ENCODE data around the gene IFNL2. TPM values are rescaled to one million over a fixed set of nuclear protein-coding genes. Genes with fewer than 3 reads are reported as not detected.
A peak's percentile ranks its signal among the peaks of the same experiment; 100 is the strongest.
"Not testable (repeated sequence)": the region's sequence is repeated elsewhere in the genome, so short reads cannot be mapped to it uniquely, and the experiment has no call there.

Gene IFNL2
- total RNA-seq, 2 donors from 2014 or later: not detected

DNA sequence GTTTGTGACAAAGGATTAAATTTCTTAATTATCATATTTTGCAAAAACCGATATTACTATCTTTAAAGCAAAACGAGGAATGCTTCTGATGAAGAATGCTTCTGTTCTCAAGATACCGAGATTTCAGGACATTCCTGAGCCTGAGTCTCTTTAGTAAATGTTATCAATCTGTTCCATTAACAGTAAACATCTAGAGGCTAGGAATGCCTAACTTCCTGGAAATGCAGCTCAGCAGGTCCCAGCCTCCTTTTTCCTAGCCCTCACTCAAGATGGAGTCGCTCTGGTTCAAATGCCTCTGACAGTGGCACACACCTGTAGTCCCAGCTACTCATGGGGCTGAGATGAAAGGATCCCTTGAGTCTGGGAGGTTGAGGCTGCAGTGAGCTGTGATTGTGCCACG, 17.1 kb upstream of the IFNL2 start:
- DNase-seq (no peak), ATAC-seq (no peak)
- intact Hi-C loops (cut with DNase I, micrococcal nuclease): no loop called here

DNA sequence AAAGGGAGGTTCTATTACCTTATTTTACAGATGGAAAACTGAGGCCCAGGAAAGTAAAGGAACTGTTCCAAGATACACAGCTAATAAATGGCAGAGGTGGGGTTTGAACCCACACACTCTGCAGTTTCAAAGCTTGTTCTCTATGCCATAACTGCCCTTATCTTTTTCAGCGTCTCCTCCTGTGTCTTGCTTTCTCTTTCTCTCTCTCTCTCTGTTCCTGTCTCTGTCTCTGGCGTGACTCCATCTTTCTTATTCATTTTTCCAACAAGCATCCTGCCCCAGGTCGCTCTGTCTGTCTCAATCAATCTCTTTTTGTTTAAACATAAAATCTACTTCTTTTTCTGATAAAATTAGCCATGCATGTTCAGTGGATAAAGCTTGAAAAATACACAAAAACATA, 16.4 kb upstream of the IFNL2 start:
- DNase-seq (no peak), ATAC-seq (no peak)
- intact Hi-C loops (cut with DNase I, micrococcal nuclease): no loop called here

DNA sequence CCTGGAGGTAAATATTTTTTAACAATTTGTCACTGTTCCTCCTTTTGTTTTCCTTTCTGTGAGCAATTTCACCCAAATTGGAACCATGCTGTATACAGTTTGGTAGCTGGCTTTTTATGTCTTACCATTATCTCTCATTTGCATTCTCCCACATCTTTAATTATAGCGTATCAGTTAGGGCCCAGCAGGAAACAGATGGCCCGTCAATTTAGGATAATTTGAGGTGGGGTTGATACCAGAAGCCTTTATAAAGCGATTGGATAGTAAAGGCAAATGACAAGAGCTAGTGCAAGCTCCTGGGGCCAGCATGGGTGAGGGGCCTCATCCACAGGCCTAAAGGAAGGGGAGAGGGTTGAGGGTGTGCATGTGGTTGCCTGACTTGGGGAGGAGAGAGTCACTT, 15.7 kb upstream of the IFNL2 start:
- intact Hi-C loops (cut with DNase I, micrococcal nuclease): no loop called here
- no peak for ATAC-seq
- no peak for DNase-seq

DNA sequence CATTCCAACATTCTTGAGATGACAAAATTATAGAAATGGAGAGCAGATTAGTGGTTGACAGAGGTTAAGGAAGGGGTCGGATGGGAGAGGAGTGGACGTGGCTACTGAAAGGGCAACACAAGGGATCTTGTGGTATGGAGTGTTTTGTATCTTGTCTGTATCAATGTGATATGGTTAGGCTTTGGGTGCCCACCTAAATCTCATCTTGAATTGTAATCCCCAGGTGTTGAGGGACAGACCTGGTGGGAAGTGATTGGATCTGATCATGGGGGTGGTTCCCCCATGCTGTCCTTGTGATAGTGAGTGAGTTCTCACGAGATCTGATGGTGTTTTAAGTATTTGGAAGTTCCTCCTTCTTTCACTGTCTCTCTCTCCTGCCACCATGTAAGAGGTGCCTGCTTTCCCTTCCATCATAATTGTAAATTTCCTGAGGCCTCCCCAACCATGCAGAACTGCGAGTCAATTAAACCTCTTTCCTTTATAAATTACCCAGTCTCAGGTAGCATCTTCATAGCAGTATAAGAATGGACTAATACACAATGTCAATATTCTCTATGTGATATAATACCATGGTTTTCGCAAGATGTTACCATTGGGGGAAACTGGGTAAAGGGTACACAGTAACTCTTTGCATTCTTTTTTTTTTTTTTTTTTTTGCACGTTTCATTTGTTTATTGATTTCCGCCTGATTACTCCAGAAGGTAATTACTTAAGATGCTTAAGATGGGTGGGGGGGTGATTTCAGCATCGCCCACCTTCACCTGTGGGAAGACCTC, 14.6 kb upstream of the IFNL2 start:
- no peak for DNase-seq
- ATAC-seq: no peak
- intact Hi-C loops (cut with DNase I, micrococcal nuclease): no loop called here

DNA sequence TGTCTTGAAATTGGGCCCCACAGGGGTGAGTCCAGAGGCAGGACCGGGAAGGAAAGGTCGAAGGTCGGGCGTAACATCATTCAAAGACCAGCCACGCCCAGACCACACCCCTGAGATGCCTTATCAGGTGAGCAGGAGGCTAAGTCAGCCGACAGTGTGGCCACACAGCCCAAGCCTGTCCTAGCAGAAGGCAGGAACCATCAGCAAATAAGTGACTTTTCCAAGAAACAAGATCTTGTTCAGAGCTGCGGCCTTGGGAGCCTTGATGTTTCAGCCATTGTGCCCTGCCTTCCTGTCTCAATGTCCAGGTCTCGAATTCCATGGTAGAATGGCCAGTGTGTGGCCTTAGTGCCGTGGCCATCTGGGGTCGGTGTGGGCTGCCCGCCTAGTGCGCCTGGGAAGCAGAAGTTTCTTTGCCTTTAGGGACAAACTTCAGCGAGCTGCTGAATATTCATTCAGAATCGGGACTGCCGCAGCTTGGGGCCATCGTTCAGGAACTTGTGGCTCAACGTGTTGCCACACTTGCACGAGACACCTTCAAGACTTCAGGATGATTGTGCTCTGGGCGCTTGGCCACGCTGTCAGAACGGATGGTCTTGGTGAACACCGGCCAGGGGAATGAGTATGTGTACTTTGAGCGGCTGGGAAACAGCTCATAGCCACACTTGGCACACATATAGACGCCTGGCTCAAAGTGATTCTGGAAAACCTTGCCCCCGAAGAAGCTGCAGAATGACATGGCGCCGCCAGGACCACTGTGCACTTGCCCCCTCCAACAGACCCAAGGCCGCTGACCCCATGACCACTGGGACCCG, 13.5 kb upstream of the IFNL2 start:
- ATAC-seq (peak; percentile 44), DNase-seq (peak in 1 of 2 donors; percentile 20)
- intact Hi-C loops (cut with DNase I, micrococcal nuclease): no loop called here

DNA sequence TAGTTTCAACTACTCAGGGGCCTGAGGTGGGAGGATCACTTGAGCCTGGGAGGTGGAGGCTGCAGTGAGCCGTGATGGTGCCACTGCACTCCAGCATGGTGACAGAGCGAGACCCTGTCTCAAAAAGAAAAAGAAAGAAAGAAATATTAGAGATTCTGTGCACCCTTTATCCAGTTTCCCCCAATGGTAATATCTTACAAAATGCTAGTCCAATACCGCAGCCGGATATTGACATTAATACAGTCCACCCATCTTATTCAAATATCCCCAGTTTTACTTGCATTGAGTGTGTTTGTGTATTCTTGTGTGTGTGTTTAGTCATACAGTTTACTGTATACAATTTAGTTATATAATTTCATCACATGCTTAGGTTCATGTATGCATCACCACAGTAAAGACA, 11.0 kb upstream of the IFNL2 start:
- ATAC-seq: no peak
- intact Hi-C loops (cut with DNase I, micrococcal nuclease): no loop called here
- no peak for DNase-seq

DNA sequence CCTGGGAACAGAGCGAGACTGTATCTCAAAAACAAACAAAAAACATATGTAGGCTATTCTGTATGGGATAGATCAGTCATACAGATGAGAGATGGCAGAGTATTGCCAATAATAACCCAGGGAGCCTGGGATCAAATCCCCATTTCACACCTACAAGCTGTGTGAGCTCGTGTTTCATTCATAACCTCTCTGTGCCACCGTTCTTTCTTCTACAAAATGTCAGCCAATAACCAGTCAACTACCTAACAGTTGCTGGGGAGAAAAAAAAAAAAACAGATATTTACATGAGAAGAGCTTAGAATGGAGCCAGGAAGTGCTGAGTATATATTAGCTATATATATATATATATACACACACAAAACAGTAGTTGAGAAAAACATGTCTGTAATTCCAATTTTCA, 6.5 kb upstream of the IFNL2 start:
- ATAC-seq (no peak), DNase-seq (no peak)
- intact Hi-C loops (cut with DNase I, micrococcal nuclease): no loop called here

DNA sequence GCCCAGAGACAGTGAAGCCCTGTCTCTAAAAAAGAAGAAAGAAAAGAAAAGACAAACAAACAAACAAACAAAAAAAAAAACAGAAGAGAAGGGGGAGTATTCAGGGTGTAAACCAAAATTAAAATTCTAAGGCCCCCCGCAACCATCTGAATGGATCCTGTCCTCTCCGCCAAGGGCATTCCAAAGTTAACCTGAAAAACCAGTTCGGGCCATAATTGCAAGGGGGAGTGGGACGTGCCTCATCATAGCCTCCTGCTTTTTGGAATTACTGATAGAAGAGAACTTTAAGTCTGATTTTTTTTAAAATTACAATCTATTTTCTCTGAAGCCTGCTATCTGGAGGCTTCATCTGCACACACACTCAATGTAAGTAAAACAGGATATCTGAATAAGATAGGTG, 5.7 kb upstream of the IFNL2 start:
- no peak for ATAC-seq
- intact Hi-C loops (cut with DNase I, micrococcal nuclease): no loop called here
- no peak for DNase-seq

DNA sequence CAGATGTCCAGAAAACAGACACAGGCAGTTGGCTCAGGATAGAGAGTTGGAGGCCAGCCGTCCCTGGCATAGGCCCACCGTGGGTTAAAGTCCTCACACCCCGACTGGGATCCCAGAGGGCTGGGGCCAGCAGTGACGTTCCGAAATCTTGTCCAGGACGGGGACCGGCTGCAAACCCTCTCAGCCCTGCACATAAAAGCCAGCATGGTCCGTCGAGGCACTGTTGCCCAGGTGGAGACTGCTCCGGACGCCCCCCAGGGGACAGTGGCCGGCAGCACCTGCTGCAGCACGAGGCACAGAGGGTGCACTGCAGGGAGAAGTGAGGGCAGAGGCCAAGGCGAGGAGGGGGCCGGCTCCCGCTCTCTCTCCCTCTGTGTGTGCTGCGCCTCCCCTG, 4.3 kb upstream of the IFNL2 start:
- no peak for ATAC-seq
- DNase-seq: no peak
- intact Hi-C loops (cut with DNase I, micrococcal nuclease): no loop called here

DNA sequence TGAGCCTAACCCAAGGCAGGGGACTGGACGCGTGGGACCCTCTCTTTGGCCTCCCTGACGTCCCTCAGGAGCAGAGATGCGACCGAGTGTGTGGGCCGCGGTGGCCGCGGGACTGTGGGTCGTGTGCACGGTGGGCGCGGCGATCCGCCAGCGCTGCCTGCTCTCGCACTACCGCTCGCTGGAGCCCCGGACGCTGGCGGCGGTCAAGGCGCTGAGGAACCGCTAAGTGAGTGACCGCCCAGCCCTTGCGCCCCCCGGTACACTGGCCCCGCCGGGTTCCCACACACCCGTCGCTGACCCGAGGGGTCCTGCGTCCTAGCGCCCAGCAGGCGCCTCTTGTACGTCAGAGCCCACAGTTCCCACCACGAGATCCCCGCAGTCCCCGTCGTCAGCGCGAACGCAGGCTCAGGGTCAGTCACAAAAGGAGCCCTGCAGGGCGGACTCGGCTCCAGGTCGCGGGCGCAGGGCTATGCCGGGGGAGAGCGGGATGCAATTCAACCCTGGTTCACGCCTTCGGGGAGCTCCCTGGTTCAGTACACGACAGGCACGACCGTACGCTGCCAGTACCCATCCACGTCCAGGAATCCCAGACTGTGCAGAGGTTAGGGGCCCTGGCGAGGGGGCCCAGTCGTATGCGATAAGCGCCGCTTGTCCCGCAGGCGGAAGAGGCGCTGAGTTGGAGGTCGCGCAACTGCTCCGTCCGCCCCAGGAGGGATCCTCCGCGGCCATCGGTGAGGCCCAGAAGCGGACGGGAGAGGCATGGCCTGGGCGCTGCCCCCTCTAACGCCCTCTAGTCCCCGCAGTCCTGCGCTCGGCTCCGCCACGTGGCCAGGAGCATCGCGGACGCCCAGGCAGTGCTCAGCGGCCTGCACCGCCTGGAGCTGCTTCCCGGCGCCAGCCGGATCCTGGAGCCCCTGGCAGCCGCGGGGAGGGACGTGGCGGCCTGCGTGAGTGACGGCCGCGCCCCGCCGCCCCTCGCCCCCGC, 3.6 kb upstream of the IFNL2 start:
- DNase-seq: no peak
- intact Hi-C loops (cut with DNase I, micrococcal nuclease): no loop called here

DNA sequence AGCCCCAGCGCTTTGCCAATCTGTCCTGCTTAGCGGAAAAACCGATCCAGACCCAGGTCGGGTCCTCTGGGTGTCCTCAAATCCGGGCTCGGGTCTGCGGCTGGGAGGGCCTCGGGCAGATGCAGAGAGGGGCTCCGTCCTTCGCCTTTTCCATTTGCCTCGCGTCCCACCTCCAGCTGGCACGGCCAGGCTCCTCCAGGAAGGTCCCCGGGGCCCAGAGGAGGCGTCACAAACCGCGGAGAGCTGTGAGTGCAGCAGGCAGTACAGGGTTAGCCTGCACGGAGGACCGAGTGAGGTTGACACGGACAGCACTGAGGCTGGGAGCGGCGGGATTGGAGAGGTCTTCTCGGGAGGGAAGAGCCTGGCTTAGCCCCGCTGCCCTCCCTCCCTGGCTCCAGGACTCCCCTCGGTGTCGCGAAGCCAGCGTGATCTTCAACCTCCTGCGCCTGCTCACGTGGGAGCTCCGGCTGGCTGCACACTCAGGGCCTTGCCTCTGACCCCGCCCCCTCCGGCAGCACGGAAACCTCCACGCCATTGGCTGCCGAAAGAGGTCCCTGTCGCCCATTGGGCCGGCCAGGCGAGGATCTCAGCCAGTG, 2.8 kb upstream of the IFNL2 start:
- ATAC-seq: no peak
- DNase-seq: no peak
- intact Hi-C loops (cut with DNase I, micrococcal nuclease): no loop called here

More for the DNA sequence above, 3.6 kb upstream of the IFNL2 start:
- no peak for ATAC-seq

DNA sequence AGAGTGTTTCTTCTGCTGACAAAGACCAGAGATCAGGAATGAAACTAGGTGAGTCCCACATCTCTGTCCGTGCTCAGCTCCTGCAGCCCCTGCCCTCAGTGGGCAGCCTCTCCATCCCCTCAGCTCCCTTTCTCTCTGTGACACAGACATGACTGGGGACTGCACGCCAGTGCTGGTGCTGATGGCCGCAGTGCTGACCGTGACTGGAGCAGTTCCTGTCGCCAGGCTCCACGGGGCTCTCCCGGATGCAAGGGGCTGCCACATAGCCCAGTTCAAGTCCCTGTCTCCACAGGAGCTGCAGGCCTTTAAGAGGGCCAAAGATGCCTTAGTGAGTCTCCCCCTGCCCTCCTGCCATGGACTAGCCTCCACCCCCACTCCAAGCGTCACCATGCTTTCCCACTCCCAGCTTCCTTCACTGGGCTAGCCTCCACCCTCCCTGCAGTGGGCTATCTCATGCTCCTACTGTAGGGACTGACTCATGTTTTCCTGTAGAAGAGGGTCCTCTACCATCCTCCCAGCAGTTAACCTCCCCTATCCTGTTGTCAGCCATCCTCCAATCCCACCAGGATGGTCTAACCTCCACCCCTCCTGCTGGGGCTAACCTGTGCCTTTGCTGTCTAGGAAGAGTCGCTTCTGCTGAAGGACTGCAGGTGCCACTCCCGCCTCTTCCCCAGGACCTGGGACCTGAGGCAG, 481 bp downstream of the IFNL2 start:
- DNase-seq; ATAC-seq; intact Hi-C loops (cut with DNase I, micrococcal nuclease): not testable (repeated sequence)

DNA sequence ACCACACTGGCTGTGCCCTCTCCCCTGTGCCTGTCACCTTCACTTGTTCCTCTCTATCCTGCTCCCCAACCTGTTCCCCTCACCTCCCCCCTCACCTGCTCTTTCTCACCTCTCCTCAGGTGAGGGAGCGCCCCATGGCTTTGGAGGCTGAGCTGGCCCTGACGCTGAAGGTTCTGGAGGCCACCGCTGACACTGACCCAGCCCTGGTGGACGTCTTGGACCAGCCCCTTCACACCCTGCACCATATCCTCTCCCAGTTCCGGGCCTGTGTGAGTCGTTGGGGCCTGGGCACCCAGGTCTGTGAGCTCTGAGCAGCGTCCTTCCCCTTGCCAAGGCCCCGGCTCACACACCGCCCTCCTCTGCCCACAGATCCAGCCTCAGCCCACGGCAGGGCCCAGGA, 1.2 kb downstream of the IFNL2 start:
- intact Hi-C loops (cut with DNase I, micrococcal nuclease); DNase-seq: not testable (repeated sequence)

DNA sequence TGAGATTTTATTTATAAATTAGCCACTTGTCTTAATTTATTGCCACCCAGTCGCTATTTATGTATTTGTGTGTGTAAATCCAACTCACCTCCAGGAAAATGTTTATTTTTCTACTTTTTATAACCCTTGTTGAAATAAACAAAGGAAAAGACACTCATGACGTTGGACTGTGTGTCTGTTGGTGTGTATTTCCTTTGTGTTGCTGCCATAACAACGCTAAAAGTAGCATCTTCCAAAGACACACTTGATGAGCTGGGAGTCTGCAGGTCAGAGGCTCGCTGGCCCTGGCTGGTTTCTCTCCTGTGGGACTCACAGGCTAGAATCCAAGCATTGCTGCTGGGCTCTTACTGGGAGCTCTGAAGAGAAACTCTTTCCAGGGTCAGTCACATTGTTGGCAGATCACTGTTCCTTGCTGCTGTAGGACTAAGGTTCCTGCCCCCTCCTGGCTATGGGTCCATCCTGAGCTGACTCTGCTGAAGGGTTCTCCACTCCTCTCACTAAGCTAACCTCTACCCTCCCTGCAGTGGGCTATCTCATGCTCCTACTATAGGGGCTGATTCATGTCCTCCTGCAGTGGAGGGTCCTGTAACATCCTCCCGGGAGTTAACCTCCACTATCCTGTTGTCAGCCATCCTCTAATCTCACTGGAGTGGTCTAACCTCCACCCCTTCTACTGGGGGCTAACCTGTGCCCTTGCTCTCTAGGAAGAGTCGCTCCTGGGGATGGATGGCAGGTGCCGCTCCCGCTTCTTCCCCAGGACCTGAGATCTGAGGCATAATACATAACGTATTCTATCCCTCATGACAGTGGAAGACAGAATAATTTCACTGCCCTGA, 2.1 kb downstream of the IFNL2 start:
- ATAC-seq: no peak

More for the DNA sequence above, 1.2 kb downstream of the IFNL2 start:
- not testable (repeated sequence) for ATAC-seq

DNA sequence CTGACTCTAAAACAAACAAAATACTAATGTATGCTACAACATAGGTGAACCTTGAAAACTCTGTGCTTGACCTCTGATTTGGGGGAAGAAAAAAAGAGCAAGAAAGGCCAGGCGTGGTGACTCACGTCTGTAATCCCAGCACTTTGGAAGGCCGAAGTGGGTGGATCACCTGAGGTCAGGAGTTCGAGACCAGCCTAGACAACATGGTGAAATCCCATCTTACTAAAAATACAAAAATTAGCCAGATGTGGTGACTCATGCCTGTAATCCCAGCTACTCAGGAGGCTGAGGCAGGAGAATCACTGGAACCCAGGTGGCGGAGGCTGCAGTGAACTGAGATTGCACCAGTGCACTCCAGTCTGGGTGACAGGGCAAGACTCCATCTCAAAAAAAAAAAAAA, 5.7 kb downstream of the IFNL2 start:
- DNase-seq; intact Hi-C loops (cut with DNase I, micrococcal nuclease); ATAC-seq: not testable (repeated sequence)

More for the DNA sequence above, 2.1 kb downstream of the IFNL2 start:
- intact Hi-C loops (cut with DNase I, micrococcal nuclease): no loop called here
- no peak for DNase-seq

DNA sequence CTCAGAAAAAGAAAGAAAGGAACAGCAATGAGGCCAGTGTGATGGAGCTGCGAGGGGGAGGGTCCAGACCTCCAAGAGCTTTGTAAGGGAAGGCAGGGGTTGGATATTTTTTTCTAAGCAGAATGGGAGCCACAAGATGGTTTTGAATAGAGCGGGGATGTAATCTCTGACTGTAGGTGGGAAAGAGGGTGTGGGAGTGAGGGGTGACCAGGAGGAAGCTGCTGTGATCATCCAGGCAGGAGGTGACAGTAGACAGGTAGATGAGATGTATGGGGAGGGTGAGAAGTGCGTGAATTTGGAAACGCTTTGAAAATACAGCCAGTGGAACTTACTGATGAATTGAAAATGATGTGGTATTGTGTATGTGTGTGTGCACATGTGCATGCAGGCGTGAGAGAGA, 7.4 kb downstream of the IFNL2 start:
- no peak for DNase-seq
- intact Hi-C loops (cut with DNase I, micrococcal nuclease): no loop called here
- ATAC-seq: no peak

DNA sequence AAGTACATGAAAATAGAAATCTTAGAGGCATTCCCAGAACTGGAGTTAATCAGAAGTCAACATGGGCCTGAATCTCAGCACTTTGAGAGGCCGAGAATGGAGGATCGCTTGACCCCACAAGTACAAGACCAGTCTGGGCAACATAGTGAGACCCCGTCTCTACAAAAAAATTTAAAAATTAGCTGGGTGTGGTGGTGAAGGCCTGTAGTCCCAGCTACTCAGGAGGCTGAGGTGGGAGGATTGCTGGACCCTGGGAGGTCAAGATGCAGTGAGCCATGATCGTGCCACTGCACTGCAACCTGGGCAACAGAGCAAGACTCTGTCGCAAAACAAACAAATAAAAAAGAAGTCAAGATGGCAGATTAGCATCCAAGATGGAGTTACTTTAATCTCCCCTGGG, 8.5 kb downstream of the IFNL2 start:
- DNase-seq (no peak), ATAC-seq (no peak)
- intact Hi-C loops (cut with DNase I, micrococcal nuclease): no loop called here

Data from left colon (tissue), 2 donors.